ENCODE measurements around the gene CFAP69. TPM values are rescaled to one million over a fixed set of nuclear protein-coding genes. Genes with fewer than 3 reads are reported as not detected.

CFAP69 gene
- total RNA-seq, 6 experiments from 2014 or later: 0.71 to 2.4 (median 1.2) TPM

DNA sequence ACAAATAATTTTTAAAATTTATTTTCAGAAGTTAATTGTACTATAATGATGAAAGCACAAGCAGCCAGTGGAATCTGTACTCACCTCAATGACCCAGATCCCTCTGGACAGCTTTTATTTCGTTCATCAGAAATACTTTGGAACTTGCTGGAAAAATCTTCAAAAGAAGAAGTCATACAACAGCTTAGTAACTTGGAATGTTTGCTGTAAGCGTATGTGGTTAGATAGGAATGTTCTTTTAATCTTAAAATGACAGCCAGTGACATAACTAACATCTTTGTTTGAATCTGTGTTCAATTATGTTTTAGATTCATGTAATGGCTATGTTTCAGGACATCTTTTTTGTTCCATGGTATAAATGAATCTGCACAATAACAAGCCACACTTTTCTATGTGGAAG, 26.8 kb downstream of the CFAP69 start:
- TF ChIP-seq, protein P1, sequence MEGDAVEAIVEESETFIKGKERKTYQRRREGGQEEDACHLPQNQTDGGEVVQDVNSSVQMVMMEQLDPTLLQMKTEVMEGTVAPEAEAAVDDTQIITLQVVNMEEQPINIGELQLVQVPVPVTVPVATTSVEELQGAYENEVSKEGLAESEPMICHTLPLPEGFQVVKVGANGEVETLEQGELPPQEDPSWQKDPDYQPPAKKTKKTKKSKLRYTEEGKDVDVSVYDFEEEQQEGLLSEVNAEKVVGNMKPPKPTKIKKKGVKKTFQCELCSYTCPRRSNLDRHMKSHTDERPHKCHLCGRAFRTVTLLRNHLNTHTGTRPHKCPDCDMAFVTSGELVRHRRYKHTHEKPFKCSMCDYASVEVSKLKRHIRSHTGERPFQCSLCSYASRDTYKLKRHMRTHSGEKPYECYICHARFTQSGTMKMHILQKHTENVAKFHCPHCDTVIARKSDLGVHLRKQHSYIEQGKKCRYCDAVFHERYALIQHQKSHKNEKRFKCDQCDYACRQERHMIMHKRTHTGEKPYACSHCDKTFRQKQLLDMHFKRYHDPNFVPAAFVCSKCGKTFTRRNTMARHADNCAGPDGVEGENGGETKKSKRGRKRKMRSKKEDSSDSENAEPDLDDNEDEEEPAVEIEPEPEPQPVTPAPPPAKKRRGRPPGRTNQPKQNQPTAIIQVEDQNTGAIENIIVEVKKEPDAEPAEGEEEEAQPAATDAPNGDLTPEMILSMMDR (IDR thresholded peaks at IDR 0.05): no peak
- Mint-ChIP-seq H3K9me3 (no peaks in the 10 kb centered on the region), H3K4me1 (ENCODE audit: low read depth) (peaks cover 59% of the 10 kb centered on the region), H3K4me3 (peak overlapping the region; percentile 50; the same call in 1 of the 2 replicates), H3K36me3 (ENCODE audit: low read depth) (no peaks in the 10 kb centered on the region), H3K27me3 (ENCODE audit: insufficient read depth) (no peaks in the 10 kb centered on the region), H3K27ac (peak overlapping the region; percentile 51)
- DNase-seq: peak; percentile 71

GRCh38 chr7:90272242-90272641, 27.3 kb downstream of the CFAP69 start:
- Mint-ChIP-seq H3K4me1 (ENCODE audit: low read depth) (peaks cover 54% of the 10 kb centered on the region), H3K4me3 (no peak overlapping the region), H3K27me3 (ENCODE audit: insufficient read depth) (no peaks in the 10 kb centered on the region), H3K36me3 (ENCODE audit: low read depth) (no peaks in the 10 kb centered on the region), H3K9me3 (no peaks in the 10 kb centered on the region), H3K27ac (peak overlapping the region; percentile 53)
- TF ChIP-seq, protein P1 (IDR thresholded peaks at IDR 0.05): no peak
- DNase-seq: no peak

GRCh38 chr7:90274161-90274560, 29.2 kb downstream of the CFAP69 start:
- Mint-ChIP-seq H3K27ac (no peak overlapping the region), H3K9me3 (no peaks in the 10 kb centered on the region), H3K4me1 (ENCODE audit: low read depth) (peaks cover 44% of the 10 kb centered on the region), H3K27me3 (ENCODE audit: insufficient read depth) (no peaks in the 10 kb centered on the region), H3K36me3 (ENCODE audit: low read depth) (no peaks in the 10 kb centered on the region), H3K4me3 (no peak overlapping the region)
- DNase-seq: no peak
- TF ChIP-seq, protein P1 (IDR thresholded peaks at IDR 0.05): no peak

DNA sequence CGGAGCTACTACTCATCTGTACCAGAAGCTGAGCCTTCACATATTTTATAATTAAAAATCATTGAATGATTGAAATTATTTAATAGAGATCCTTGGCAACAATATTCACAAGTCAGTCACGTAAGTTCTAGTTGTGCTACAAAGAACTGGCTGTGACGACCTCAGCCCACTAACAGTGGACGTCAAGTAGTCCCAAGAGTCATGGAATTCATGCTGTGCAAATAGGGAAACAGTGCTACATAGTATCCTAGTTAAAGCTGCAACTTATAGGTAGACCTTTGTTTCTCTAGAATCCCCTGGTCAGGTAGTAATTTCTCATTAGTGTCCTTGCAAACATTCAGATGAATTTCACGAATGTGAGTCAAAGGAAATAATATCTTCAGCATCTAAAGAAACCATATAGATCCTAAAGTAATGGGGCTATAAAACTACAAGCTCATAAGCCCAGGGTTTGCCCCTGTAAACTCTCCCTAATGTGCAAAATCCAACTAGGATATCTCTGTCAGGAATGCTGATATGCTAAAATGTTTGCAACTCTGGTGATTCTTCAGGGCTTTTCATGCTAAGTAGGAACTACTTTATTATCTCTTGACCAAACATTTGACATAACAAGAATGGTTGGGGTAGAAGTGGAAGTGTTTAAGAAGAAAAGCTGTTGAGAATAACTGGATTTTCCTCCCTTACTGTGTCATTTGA, 31.2 kb downstream of the CFAP69 start:
- TF ChIP-seq, protein P1 (IDR thresholded peaks at IDR 0.05): no peak
- no peak for DNase-seq
- H3K9me3 Mint-ChIP-seq: no peaks in the 10 kb centered on the region
- H3K27ac Mint-ChIP-seq: no peak overlapping the region
- H3K27me3 Mint-ChIP-seq (ENCODE audit: insufficient read depth): no peaks in the 10 kb centered on the region
- H3K36me3 Mint-ChIP-seq (ENCODE audit: low read depth): no peaks in the 10 kb centered on the region
- H3K4me1 Mint-ChIP-seq (ENCODE audit: low read depth): peaks cover 23% of the 10 kb centered on the region
- H3K4me3 Mint-ChIP-seq: no peak overlapping the region

- Mint-ChIP-seq H3K9me3 (no peaks in the 10 kb centered on the region), H3K36me3 (ENCODE audit: low read depth) (0 out of 2 replicates have a peak, but pooled peaks cover 8% of the 10 kb centered on the region), H3K4me3 (no peak overlapping the region), H3K27ac (no peak overlapping the region), H3K27me3 (ENCODE audit: insufficient read depth) (no peaks in the 10 kb centered on the region; the same call in 1 of the 2 replicates), H3K4me1 (ENCODE audit: low read depth) (peaks cover 5% of the 10 kb centered on the region; the same call in 1 of the 2 replicates)
- TF ChIP-seq, protein P1 (IDR thresholded peaks at IDR 0.05): no peak
- no peak for DNase-seq
Observed at GRCh38 chr7:90288154-90288553, 43.2 kb downstream of the CFAP69 start.
